ENCODE results near the gene STK24. TPM values are rescaled to one million over a fixed set of nuclear protein-coding genes. Genes with fewer than 3 reads are reported as not detected.

Gene STK24
- polyA plus RNA-seq, 1 of the 3 experiments (the other 2 are of a cell fraction): 30.5 TPM

DNA sequence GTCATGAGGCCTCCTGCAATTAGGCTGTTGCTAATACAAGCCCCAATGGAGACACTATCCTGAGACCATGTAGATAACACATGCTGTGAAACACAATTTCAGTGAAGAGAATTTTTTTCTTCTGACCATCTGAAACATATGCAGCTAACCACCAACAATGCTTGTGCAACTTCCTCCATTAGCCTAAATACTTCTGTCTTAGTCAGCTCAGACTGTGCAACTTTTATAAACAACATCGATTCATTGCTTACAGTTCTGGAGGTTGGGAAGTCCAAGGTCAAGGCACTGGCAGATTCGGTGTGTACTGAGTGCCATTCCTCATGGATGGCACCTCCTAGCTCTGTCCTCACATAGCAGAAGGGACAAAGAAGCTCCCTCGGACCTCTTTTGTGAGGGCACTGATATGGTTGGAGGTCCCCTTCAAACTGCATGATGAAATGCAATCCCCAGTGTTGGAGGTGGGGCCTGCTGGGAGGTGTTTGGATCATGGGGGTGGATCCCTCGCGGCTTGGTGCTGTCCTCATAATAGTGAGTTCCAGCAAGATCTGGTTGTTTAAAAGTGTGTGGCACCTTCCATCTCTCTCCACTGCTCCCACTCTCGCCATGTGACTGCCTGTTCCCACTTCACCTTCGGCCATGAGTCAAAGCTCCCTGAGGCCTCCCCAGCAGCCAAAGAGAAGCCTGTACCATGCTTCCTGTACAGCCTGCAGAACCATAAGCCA lies 27.7 kb downstream of the STK24 start:
- H3K9me2 ChIP-seq: no peaks in the 10 kb centered on the region
- no peak overlapping the region for H3K4me3 ChIP-seq (ENCODE audit: low read depth in 2 of 2, low read length in 1 of 2)
- H3K4me1 ChIP-seq (ENCODE audit: control insufficient read depth in 1 of 2, insufficient read depth in 2 of 2, low read depth in 1 of 2, low read length in 1 of 2): peaks cover 0 to 11% of the 10 kb centered on the region in 2 experiments; a peak in 1 of 4 replicates
- H3K4me2 ChIP-seq: no peak overlapping the region
- H3K9me3 ChIP-seq: no peaks in the 10 kb centered on the region
- no peak overlapping the region for H3K9ac ChIP-seq
- H2AFZ ChIP-seq (ENCODE audit: low read depth): no peak overlapping the region
- peaks cover 98% of the 10 kb centered on the region for H3K79me2 ChIP-seq (ENCODE audit: insufficient read depth)
- POLR2A ChIA-PET: no interaction called here
- H3K36me3 ChIP-seq (replicated peaks in 1 of 2; ENCODE audit: control insufficient read depth in 1 of 2, insufficient read depth in 2 of 2, low read length in 1 of 2): peaks cover 0 to 5% of the 10 kb centered on the region in 2 experiments
- H4K20me1 ChIP-seq (ENCODE audit: insufficient read depth): peaks cover 68% of the 10 kb centered on the region
- no peaks in the 10 kb centered on the region for H3K27me3 ChIP-seq (ENCODE audit: insufficient read depth)
- no peak overlapping the region for H3K27ac ChIP-seq (ENCODE audit: low read depth in 2 of 2, low read length in 1 of 2)
- no peak for DNase-seq
- TF ChIP-seq, protein P1, sequence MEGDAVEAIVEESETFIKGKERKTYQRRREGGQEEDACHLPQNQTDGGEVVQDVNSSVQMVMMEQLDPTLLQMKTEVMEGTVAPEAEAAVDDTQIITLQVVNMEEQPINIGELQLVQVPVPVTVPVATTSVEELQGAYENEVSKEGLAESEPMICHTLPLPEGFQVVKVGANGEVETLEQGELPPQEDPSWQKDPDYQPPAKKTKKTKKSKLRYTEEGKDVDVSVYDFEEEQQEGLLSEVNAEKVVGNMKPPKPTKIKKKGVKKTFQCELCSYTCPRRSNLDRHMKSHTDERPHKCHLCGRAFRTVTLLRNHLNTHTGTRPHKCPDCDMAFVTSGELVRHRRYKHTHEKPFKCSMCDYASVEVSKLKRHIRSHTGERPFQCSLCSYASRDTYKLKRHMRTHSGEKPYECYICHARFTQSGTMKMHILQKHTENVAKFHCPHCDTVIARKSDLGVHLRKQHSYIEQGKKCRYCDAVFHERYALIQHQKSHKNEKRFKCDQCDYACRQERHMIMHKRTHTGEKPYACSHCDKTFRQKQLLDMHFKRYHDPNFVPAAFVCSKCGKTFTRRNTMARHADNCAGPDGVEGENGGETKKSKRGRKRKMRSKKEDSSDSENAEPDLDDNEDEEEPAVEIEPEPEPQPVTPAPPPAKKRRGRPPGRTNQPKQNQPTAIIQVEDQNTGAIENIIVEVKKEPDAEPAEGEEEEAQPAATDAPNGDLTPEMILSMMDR (IDR thresholded peaks at IDR 0.05): no peak
- TF ChIP-seq ELF1 (IDR thresholded peaks at IDR 0.05) (no peak), REST (IDR thresholded peaks at IDR 0.05; ENCODE audit: low read depth, low read length) (no peak), POLR2AphosphoS5 (IDR thresholded peaks at IDR 0.05; ENCODE audit: low read depth, low read length) (no peak)
- no peaks in the 10 kb centered on the region for H3F3A ChIP-seq (replicated peaks; ENCODE audit: insufficient read depth)
- WGBS (ENCODE audit: low lambda C conversion rate): 90% methylated on average over 6 of the region's 7 CpGs
- CTCF ChIA-PET: interaction anchor here (1.1 to 1.5 kb wide), 2 partner anchors 13 to 293 kb away, joined by 3 read pairs; no protein-coding TSS in a partner anchor

- POLR2A ChIA-PET: no interaction called here
- Histone ChIP-seq H3K9me3 (no peaks in the 10 kb centered on the region), H4K20me1 (ENCODE audit: insufficient read depth) (peaks cover 68% of the 10 kb centered on the region), H3K9ac (no peak overlapping the region), H3K27ac (ENCODE audit: low read depth in 2 of 2, low read length in 1 of 2) (no peak overlapping the region), H3K4me2 (no peak overlapping the region), H3K9me2 (no peaks in the 10 kb centered on the region), H3K27me3 (ENCODE audit: insufficient read depth) (no peaks in the 10 kb centered on the region), H2AFZ (ENCODE audit: low read depth) (no peak overlapping the region), H3K36me3 (replicated peaks in 1 of 2; ENCODE audit: control insufficient read depth in 1 of 2, insufficient read depth in 2 of 2, low read length in 1 of 2) (peaks cover 0 to 5% of the 10 kb centered on the region in 2 experiments), H3K79me2 (ENCODE audit: insufficient read depth) (peaks cover 98% of the 10 kb centered on the region), H3K4me3 (ENCODE audit: low read depth in 2 of 2, low read length in 1 of 2) (no peak overlapping the region), H3K4me1 (ENCODE audit: control insufficient read depth in 1 of 2, insufficient read depth in 2 of 2, low read depth in 1 of 2, low read length in 1 of 2) (peaks cover 0 to 17% of the 10 kb centered on the region in 2 experiments; a peak in 1 of 4 replicates), H3F3A (replicated peaks; ENCODE audit: insufficient read depth) (no peaks in the 10 kb centered on the region)
- WGBS (ENCODE audit: low lambda C conversion rate): 100% methylated on average over 3 of the region's 3 CpGs
- DNase-seq: no peak
- CTCF ChIA-PET: interaction anchor here (0.7 to 1.5 kb wide), 4 partner anchors 8 to 294 kb away, joined by 3 read pairs; no protein-coding TSS in a partner anchor
- TF ChIP-seq PBX3 (IDR thresholded peaks at IDR 0.05): no peak
- no peak for TF ChIP-seq EZH2phosphoT487 (IDR thresholded peaks at IDR 0.05; ENCODE audit: borderline replicate concordance, low read depth)
- TF ChIP-seq ELF1 (IDR thresholded peaks at IDR 0.05): no peak
- TF ChIP-seq TEAD4 (IDR thresholded peaks at IDR 0.05; ENCODE audit: borderline replicate concordance, insufficient read depth): no peak
- TF ChIP-seq RAD21 (IDR thresholded peaks at IDR 0.05; ENCODE audit: low read length): no peak
- no peak for TF ChIP-seq MEF2A (IDR thresholded peaks at IDR 0.05; ENCODE audit: borderline replicate concordance, low read depth)
- no peak for TF ChIP-seq FOSL2 (IDR thresholded peaks at IDR 0.05; ENCODE audit: borderline replicate concordance, low read depth)
- no peak for TF ChIP-seq IRF3 (IDR thresholded peaks at IDR 0.05; ENCODE audit: low read depth, low read length)
- TF ChIP-seq, protein P2, sequence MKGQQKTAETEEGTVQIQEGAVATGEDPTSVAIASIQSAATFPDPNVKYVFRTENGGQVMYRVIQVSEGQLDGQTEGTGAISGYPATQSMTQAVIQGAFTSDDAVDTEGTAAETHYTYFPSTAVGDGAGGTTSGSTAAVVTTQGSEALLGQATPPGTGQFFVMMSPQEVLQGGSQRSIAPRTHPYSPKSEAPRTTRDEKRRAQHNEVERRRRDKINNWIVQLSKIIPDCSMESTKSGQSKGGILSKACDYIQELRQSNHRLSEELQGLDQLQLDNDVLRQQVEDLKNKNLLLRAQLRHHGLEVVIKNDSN (IDR thresholded peaks at IDR 0.05; ENCODE audit: borderline replicate concordance, low read depth): no peak
- no peak for TF ChIP-seq NRF1 (IDR thresholded peaks at IDR 0.05; ENCODE audit: low read depth, low read length)
- TF ChIP-seq TCF12 (IDR thresholded peaks at IDR 0.05): no peak
- TF ChIP-seq EP300 (IDR thresholded peaks at IDR 0.05; ENCODE audit: borderline replicate concordance in 1 of 2, low read depth in 1 of 2, low read length in 1 of 2): no peak
- no peak for TF ChIP-seq RCOR1 (IDR thresholded peaks at IDR 0.05; ENCODE audit: low read length)
Measured at GRCh38 chr13:98548230-98548629, 28.7 kb downstream of the STK24 start.
